PFSK-1 (cell line): ENCODE measurements around the gene ALG6.

ENCODE experiments used
- POLR2AphosphoS5 ChIP-seq: IDR thresholded peaks from 2 replicates; pipeline ENCODE4 v1.6.1; 2012; ENCODE audit warnings: low read depth, mild to moderate bottlenecking, control low read depth, low read length, moderate library complexity
- REST ChIP-seq, 2 experiments: IDR thresholded peaks; 2 replicates each; pipeline versions ENCODE4 v1.6.1 to v1.8.0; 2011 to 2012; ENCODE audit warnings: low read depth in 2 of 2, low read length in 2 of 2, control low read depth in 1 of 2, inconsistent platforms in 1 of 2, mild to moderate bottlenecking in 1 of 2, moderate library complexity in 1 of 2; ENCODE audit not compliant: insufficient read depth in 1 of 2
- SIN3A ChIP-seq: IDR thresholded peaks from 2 replicates; pipeline ENCODE4 v1.6.1; 2012; ENCODE audit warnings: mild to moderate bottlenecking, low read length, moderate library complexity, borderline replicate concordance; ENCODE audit not compliant: insufficient read depth

- TF ChIP-seq POLR2AphosphoS5 (no peak), REST (IDR thresholded peaks at IDR 0.05; ENCODE audit: insufficient read depth in 1 of 2, low read depth in 2 of 2, low read length in 2 of 2) (no peak), SIN3A (no peak)
Observed at GRCh38 chr1:63463248-63463647, 95.8 kb downstream of the ALG6 start.
